GM23338 (cell line): ENCODE results near the gene ERVH48-1. TPM values are rescaled to one million over a fixed set of nuclear protein-coding genes. Genes with fewer than 3 reads are reported as not detected.
A peak's percentile ranks its signal among the peaks of the same experiment; 100 is the strongest.
"Not testable (repeated sequence)": the region's sequence is repeated elsewhere in the genome, so short reads cannot be mapped to it uniquely, and the experiment has no call there.

Experiments used
- ATAC-seq: fragments of 200-7000 bp; cut with Tn5 transposase; 3 replicates; pipeline ENCODE4 v1.9.1; 2020
- DNase-seq: peaks from one replicate; pipeline ENCODE4 v3.0.0-alpha.2; 2015; ENCODE audit warnings: low spot score
- H2AFZ ChIP-seq: fragments of 200-600 bp; sonication (generic); 2 replicates; pipeline ENCODE4 v1.8.0; 2016; ENCODE audit warnings: antibody characterized with exemption, mild to moderate bottlenecking, moderate library complexity
- H3F3A ChIP-seq: fragments of 200-600 bp; sonication (generic); replicated peaks from 2 replicates; pipeline ENCODE4 v1.8.0; 2017; ENCODE audit warnings: antibody characterized with exemption, mixed run types, low read depth
- H3K27ac ChIP-seq: fragments of 200-600 bp; sonication (generic); 2 replicates; pipeline ENCODE4 v1.6.1; 2016; ENCODE audit warnings: low read depth
- H3K27me3 ChIP-seq: fragments of 200-600 bp; sonication (generic); 2 replicates; pipeline ENCODE4 v1.8.0; 2016; ENCODE audit warnings: mild to moderate bottlenecking, mixed run types, moderate library complexity; ENCODE audit not compliant: insufficient read depth
- H3K36me3 ChIP-seq: fragments of 200-600 bp; sonication (generic); 2 replicates; pipeline ENCODE4 v1.8.0; 2016; ENCODE audit warnings: mild to moderate bottlenecking; ENCODE audit not compliant: insufficient read depth
- H3K4me1 ChIP-seq: fragments of 200-600 bp; sonication (generic); 2 replicates; pipeline ENCODE4 v1.8.0; 2016; ENCODE audit warnings: mild to moderate bottlenecking, moderate library complexity; ENCODE audit not compliant: insufficient read depth
- H3K4me2 ChIP-seq: fragments of 200-600 bp; sonication (generic); 2 replicates; pipeline ENCODE4 v1.7.1; 2017; ENCODE audit warnings: mixed run types
- H3K4me3 ChIP-seq: fragments of 200-600 bp; sonication (generic); 2 replicates; pipeline ENCODE4 v1.6.1; 2016; ENCODE audit warnings: mixed run types
- H3K79me2 ChIP-seq: fragments of 200-600 bp; sonication (generic); replicated peaks from 2 replicates; pipeline ENCODE4 v1.8.0; 2017; ENCODE audit warnings: mild to moderate bottlenecking; ENCODE audit not compliant: insufficient read depth
- H3K9me2 ChIP-seq: fragments of 200-600 bp; sonication (generic); 2 replicates; pipeline ENCODE4 v1.8.0; 2017; ENCODE audit not compliant: insufficient read depth
- H4K20me1 ChIP-seq: fragments of 200-600 bp; sonication (generic); replicated peaks from 2 replicates; pipeline ENCODE4 v1.8.0; 2017; ENCODE audit warnings: mild to moderate bottlenecking; ENCODE audit not compliant: insufficient read depth
- H3K27ac Mint-ChIP-seq: 2 replicates; pipeline ENCODE4 v1.8.0; 2020; ENCODE audit warnings: inconsistent platforms, mild to moderate bottlenecking, moderate library complexity, mixed read lengths
- H3K27me3 Mint-ChIP-seq: 3 replicates; pipeline ENCODE4 v1.8.0; 2022; ENCODE audit warnings: low read depth, mild to moderate bottlenecking, moderate library complexity, mixed read lengths, inconsistent platforms; ENCODE audit not compliant: insufficient read depth, poor library complexity
- H3K36me3 Mint-ChIP-seq: 3 replicates; pipeline ENCODE4 v1.8.0; 2021; ENCODE audit warnings: low read depth, mild to moderate bottlenecking, inconsistent platforms, moderate library complexity, mixed read lengths
- H3K4me1 Mint-ChIP-seq: 3 replicates; pipeline ENCODE4 v1.8.0; 2020; ENCODE audit warnings: mild to moderate bottlenecking, inconsistent platforms, mixed read lengths
- H3K4me3 Mint-ChIP-seq: 3 replicates; pipeline ENCODE4 v1.8.0; 2021; ENCODE audit warnings: moderate library complexity, mild to moderate bottlenecking, inconsistent platforms, mixed read lengths
- H3K9me3 Mint-ChIP-seq: 3 replicates; pipeline ENCODE4 v1.8.0; 2020; ENCODE audit warnings: moderate library complexity, mild to moderate bottlenecking, inconsistent platforms, mixed read lengths
- CREB1 ChIP-seq: fragments of 250-450 bp; sonication (Bioruptor Pico); IDR thresholded peaks from 2 replicates; pipeline ENCODE4 v1.5.0; 2020; ENCODE audit warnings: low read depth, mild to moderate bottlenecking, moderate library complexity
- ETS1 ChIP-seq: IDR thresholded peaks from 2 replicates; pipeline ENCODE4 v1.6.1; 2016; ENCODE audit warnings: antibody characterized with exemption
- EZH2phosphoT487 ChIP-seq: fragments of 200-600 bp; sonication (generic); IDR thresholded peaks from one replicate; pipeline ENCODE4 v1.8.1; 2018; ENCODE audit warnings: antibody characterized with exemption; ENCODE audit not compliant: unreplicated experiment
- JUNB ChIP-seq: IDR thresholded peaks from one replicate; pipeline ENCODE4 v1.6.1; 2016; ENCODE audit warnings: antibody characterized with exemption; ENCODE audit not compliant: unreplicated experiment
- NANOG ChIP-seq: IDR thresholded peaks from 2 replicates; pipeline ENCODE4 v1.6.1; 2016; ENCODE audit warnings: antibody characterized with exemption, borderline replicate concordance
- POLR2AphosphoS5 ChIP-seq: IDR thresholded peaks from 2 replicates; pipeline ENCODE4 v1.6.1; 2016; ENCODE audit warnings: antibody characterized with exemption, low read depth
- STAT1 ChIP-seq: IDR thresholded peaks from one replicate; pipeline ENCODE4 v1.6.1; 2016; ENCODE audit warnings: antibody characterized with exemption; ENCODE audit not compliant: unreplicated experiment
- ZNF331 ChIP-seq: fragments of 250-450 bp; sonication (Bioruptor Pico); IDR thresholded peaks from 2 replicates; pipeline ENCODE4 v1.5.0; 2020; ENCODE audit warnings: low read depth, mild to moderate bottlenecking, moderate library complexity
- polyA plus RNA-seq: library from polyadenylated mRNA; unstranded; fragments of >200 nt; fragmentation: Nextera tagmentation; extraction: Ambion mirVana; gene quantifications from 2 replicates; pipeline ENCODE4 v1.2.1, GENCODE V29; 2016
- total RNA-seq: library from RNA; depleted of rRNA; stranded (reverse); fragments of >200 nt; shearing (Covaris generic); gene quantifications from 2 replicates; pipeline ENCODE4 v1.2.3, GENCODE V29; 2014
- TF ChIP-seq, protein P1 (sequence below): fragments of 250-450 bp; sonication (Bioruptor Pico); IDR thresholded peaks from 2 replicates; pipeline ENCODE4 v1.5.0; 2020; ENCODE audit warnings: mild to moderate bottlenecking, moderate library complexity
- TF ChIP-seq, protein P2 (sequence below), 2 experiments: fragments of 200-600 bp in 1 of 2; sonication (generic) in 1 of 2; conservative IDR thresholded peaks; 2 replicates each; pipeline versions ENCODE4 v1.5.1 to v1.6.1; 2016 to 2017; ENCODE audit warnings: antibody characterized with exemption in 2 of 2, low read depth in 2 of 2, mild to moderate bottlenecking in 2 of 2, moderate library complexity in 1 of 2

The ERVH48-1 gene
- total and polyA plus RNA-seq, 2 experiments from 2014 or later = 31.7 to 37.0 TPM

GRCh38 chr21:42959728-42960127, 34.3 kb upstream of the ERVH48-1 start:
- H3K27me3 ChIP-seq = no peaks in the 10 kb centered on the region
- Mint-ChIP-seq H3K27ac (peak overlapping the region; percentile 95), H3K4me1 (peaks cover 49% of the 10 kb centered on the region), H3K27me3 (peaks cover 32% of the 10 kb centered on the region), H3K9me3 (peaks cover 16% of the 10 kb centered on the region), H3K36me3 (peaks cover 10% of the 10 kb centered on the region; the same call in 2 of the 3 replicates), H3K4me3 (no peak overlapping the region; the same call in 2 of the 3 replicates)
- H4K20me1 ChIP-seq = no peaks in the 10 kb centered on the region
- H3K4me3 ChIP-seq = no peak overlapping the region
- no peaks in the 10 kb centered on the region for H3K79me2 ChIP-seq
- TF ChIP-seq, protein P1, sequence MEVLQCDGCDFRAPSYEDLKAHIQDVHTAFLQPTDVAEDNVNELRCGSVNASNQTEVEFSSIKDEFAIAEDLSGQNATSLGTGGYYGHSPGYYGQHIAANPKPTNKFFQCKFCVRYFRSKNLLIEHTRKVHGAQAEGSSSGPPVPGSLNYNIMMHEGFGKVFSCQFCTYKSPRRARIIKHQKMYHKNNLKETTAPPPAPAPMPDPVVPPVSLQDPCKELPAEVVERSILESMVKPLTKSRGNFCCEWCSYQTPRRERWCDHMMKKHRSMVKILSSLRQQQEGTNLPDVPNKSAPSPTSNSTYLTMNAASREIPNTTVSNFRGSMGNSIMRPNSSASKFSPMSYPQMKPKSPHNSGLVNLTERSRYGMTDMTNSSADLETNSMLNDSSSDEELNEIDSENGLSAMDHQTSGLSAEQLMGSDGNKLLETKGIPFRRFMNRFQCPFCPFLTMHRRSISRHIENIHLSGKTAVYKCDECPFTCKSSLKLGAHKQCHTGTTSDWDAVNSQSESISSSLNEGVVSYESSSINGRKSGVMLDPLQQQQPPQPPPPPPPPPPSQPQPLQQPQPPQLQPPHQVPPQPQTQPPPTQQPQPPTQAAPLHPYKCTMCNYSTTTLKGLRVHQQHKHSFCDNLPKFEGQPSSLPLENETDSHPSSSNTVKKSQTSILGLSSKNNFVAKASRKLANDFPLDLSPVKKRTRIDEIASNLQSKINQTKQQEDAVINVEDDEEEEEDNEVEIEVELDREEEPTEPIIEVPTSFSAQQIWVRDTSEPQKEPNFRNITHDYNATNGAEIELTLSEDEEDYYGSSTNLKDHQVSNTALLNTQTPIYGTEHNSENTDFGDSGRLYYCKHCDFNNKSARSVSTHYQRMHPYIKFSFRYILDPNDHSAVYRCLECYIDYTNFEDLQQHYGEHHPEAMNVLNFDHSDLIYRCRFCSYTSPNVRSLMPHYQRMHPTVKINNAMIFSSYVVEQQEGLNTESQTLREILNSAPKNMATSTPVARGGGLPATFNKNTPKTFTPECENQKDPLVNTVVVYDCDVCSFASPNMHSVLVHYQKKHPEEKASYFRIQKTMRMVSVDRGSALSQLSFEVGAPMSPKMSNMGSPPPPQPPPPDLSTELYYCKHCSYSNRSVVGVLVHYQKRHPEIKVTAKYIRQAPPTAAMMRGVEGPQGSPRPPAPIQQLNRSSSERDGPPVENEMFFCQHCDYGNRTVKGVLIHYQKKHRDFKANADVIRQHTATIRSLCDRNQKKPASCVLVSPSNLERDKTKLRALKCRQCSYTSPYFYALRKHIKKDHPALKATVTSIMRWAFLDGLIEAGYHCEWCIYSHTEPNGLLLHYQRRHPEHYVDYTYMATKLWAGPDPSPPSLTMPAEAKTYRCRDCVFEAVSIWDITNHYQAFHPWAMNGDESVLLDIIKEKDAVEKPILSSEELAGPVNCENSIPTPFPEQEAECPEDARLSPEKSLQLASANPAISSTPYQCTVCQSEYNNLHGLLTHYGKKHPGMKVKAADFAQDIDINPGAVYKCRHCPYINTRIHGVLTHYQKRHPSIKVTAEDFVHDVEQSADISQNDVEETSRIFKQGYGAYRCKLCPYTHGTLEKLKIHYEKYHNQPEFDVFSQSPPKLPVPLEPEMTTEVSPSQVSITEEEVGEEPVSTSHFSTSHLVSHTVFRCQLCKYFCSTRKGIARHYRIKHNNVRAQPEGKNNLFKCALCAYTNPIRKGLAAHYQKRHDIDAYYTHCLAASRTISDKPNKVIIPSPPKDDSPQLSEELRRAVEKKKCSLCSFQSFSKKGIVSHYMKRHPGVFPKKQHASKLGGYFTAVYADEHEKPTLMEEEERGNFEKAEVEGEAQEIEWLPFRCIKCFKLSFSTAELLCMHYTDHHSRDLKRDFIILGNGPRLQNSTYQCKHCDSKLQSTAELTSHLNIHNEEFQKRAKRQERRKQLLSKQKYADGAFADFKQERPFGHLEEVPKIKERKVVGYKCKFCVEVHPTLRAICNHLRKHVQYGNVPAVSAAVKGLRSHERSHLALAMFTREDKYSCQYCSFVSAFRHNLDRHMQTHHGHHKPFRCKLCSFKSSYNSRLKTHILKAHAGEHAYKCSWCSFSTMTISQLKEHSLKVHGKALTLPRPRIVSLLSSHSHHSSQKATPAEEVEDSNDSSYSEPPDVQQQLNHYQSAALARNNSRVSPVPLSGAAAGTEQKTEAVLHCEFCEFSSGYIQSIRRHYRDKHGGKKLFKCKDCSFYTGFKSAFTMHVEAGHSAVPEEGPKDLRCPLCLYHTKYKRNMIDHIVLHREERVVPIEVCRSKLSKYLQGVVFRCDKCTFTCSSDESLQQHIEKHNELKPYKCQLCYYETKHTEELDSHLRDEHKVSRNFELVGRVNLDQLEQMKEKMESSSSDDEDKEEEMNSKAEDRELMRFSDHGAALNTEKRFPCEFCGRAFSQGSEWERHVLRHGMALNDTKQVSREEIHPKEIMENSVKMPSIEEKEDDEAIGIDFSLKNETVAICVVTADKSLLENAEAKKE (CRISPR knock-in tag) = peak; percentile 80
- TF ChIP-seq ETS1 = no peak
- peak; percentile 92 for TF ChIP-seq NANOG
- peak; percentile 36; the same call in 1 of the 2 replicates for TF ChIP-seq CREB1 (CRISPR knock-in tag)
- TF ChIP-seq EZH2phosphoT487 = no peak
- TF ChIP-seq ZNF331 (CRISPR knock-in tag) = no peak
- no peak for TF ChIP-seq POLR2AphosphoS5
- no peak for TF ChIP-seq STAT1
- TF ChIP-seq, protein P2, sequence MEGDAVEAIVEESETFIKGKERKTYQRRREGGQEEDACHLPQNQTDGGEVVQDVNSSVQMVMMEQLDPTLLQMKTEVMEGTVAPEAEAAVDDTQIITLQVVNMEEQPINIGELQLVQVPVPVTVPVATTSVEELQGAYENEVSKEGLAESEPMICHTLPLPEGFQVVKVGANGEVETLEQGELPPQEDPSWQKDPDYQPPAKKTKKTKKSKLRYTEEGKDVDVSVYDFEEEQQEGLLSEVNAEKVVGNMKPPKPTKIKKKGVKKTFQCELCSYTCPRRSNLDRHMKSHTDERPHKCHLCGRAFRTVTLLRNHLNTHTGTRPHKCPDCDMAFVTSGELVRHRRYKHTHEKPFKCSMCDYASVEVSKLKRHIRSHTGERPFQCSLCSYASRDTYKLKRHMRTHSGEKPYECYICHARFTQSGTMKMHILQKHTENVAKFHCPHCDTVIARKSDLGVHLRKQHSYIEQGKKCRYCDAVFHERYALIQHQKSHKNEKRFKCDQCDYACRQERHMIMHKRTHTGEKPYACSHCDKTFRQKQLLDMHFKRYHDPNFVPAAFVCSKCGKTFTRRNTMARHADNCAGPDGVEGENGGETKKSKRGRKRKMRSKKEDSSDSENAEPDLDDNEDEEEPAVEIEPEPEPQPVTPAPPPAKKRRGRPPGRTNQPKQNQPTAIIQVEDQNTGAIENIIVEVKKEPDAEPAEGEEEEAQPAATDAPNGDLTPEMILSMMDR (conservative IDR thresholded peaks at IDR 0.05; ENCODE audit: low read depth in 2 of 2) = no peak
- no peak for TF ChIP-seq JUNB
- no peaks in the 10 kb centered on the region for H3K9me2 ChIP-seq
- H3F3A ChIP-seq = peaks cover 21% of the 10 kb centered on the region
- no peak overlapping the region for H3K4me2 ChIP-seq
- no peaks in the 10 kb centered on the region for H3K36me3 ChIP-seq
- H2AFZ ChIP-seq = no peak overlapping the region
- ATAC-seq = peak; percentile 80
- H3K27ac ChIP-seq = peak overlapping the region; percentile 100
- peak; percentile 91 for DNase-seq
- peaks cover 32% of the 10 kb centered on the region for H3K4me1 ChIP-seq

GRCh38 chr21:42958122-42958521, 32.7 kb upstream of the ERVH48-1 start:
- H3K27ac Mint-ChIP-seq = peak overlapping the region; percentile 84

More at GRCh38 chr21:42958122-42958521, 32.7 kb upstream of the ERVH48-1 start:
- not testable (repeated sequence) for H3K9me2 ChIP-seq, H4K20me1 ChIP-seq, DNase-seq, H2AFZ ChIP-seq, H3K36me3 ChIP-seq, H3K4me3 Mint-ChIP-seq, ATAC-seq, H3K79me2 ChIP-seq, H3K4me3 ChIP-seq, H3K27me3 ChIP-seq
- H3K4me2 ChIP-seq = peak overlapping the region; percentile 20; the same call in 1 of the 2 replicates
- peak overlapping the region; percentile 100 for H3K27ac ChIP-seq
- Mint-ChIP-seq H3K36me3 (peaks cover 10% of the 10 kb centered on the region; the same call in 2 of the 3 replicates), H3K27me3 (peaks cover 35% of the 10 kb centered on the region), H3K4me1 (peaks cover 55% of the 10 kb centered on the region), H3K9me3 (peaks cover 16% of the 10 kb centered on the region)
- H3F3A ChIP-seq = peaks cover 21% of the 10 kb centered on the region
- H3K4me1 ChIP-seq = peaks cover 32% of the 10 kb centered on the region
